ENCODE measurements around the gene CCR5. TPM values are rescaled to one million over a fixed set of nuclear protein-coding genes. Genes with fewer than 3 reads are reported as not detected.

The CCR5 gene
- total and polyA plus RNA-seq, 2 of the 8 experiments (the other 6 are each of a cell fraction or from before 2014, with no cell fraction given) = not detected

GRCh38 chr3:46420931-46421330 lies 50.2 kb downstream of the CCR5 start (continued):
- no peak for TF ChIP-seq SIN3A (conservative IDR thresholded peaks at IDR 0.05 in 1 of 2, IDR thresholded peaks at IDR 0.05 in 1 of 2; ENCODE audit: low read depth in 1 of 2, low read length in 2 of 2)
- no peak for TF ChIP-seq TBP (IDR thresholded peaks at IDR 0.05; ENCODE audit: low read depth, low read length)
- no peak for TF ChIP-seq BACH1 (IDR thresholded peaks at IDR 0.05; ENCODE audit: low read length)
- TF ChIP-seq MAX (IDR thresholded peaks at IDR 0.05) = no peak
- no peak for TF ChIP-seq MAFK (IDR thresholded peaks at IDR 0.05; ENCODE audit: low read depth, low read length)
- TF ChIP-seq POU5F1 (IDR thresholded peaks at IDR 0.05; ENCODE audit: low read depth, low read length) = no peak
- TF ChIP-seq TAF7 (optimal IDR thresholded peaks at IDR 0.05; ENCODE audit: borderline replicate concordance, low read depth, low read length) = no peak
- TF ChIP-seq CBX8 (IDR thresholded peaks at IDR 0.05; ENCODE audit: borderline replicate concordance, low read depth, low read length) = no peak
